ENCODE measurements around the gene PTPRM. TPM values are rescaled to one million over a fixed set of nuclear protein-coding genes. Genes with fewer than 3 reads are reported as not detected.

Gene PTPRM
- total RNA-seq, 1 experiment from 2014 or later: 11.1 TPM

GRCh38 chr18:8116341-8117005 lies 549.4 kb downstream of the PTPRM start (continued):
- no peak for TF ChIP-seq STAT6 (CRISPR knock-in tag; conservative IDR thresholded peaks at IDR 0.05; ENCODE audit: low read depth)
- no peak for TF ChIP-seq ERG (CRISPR knock-in tag; IDR thresholded peaks at IDR 0.05)
- no peak for TF ChIP-seq NFYB (CRISPR knock-in tag; conservative IDR thresholded peaks at IDR 0.05; ENCODE audit: low read depth)
- no peak for TF ChIP-seq ELF4 (CRISPR knock-in tag; IDR thresholded peaks at IDR 0.05; ENCODE audit: low read depth)
- TF ChIP-seq AR (CRISPR knock-in tag; IDR thresholded peaks at IDR 0.05): no peak

- CTCF ChIA-PET: no interaction called here
- H3K27me3 Mint-ChIP-seq (ENCODE audit: low read depth): no peaks in the 10 kb centered on the region
- H3K4me1 Mint-ChIP-seq: peaks cover 4% of the 10 kb centered on the region
- POLR2A ChIA-PET: no interaction called here
- no peaks in the 10 kb centered on the region for H3K36me3 Mint-ChIP-seq
- TF ChIP-seq, protein P1, sequence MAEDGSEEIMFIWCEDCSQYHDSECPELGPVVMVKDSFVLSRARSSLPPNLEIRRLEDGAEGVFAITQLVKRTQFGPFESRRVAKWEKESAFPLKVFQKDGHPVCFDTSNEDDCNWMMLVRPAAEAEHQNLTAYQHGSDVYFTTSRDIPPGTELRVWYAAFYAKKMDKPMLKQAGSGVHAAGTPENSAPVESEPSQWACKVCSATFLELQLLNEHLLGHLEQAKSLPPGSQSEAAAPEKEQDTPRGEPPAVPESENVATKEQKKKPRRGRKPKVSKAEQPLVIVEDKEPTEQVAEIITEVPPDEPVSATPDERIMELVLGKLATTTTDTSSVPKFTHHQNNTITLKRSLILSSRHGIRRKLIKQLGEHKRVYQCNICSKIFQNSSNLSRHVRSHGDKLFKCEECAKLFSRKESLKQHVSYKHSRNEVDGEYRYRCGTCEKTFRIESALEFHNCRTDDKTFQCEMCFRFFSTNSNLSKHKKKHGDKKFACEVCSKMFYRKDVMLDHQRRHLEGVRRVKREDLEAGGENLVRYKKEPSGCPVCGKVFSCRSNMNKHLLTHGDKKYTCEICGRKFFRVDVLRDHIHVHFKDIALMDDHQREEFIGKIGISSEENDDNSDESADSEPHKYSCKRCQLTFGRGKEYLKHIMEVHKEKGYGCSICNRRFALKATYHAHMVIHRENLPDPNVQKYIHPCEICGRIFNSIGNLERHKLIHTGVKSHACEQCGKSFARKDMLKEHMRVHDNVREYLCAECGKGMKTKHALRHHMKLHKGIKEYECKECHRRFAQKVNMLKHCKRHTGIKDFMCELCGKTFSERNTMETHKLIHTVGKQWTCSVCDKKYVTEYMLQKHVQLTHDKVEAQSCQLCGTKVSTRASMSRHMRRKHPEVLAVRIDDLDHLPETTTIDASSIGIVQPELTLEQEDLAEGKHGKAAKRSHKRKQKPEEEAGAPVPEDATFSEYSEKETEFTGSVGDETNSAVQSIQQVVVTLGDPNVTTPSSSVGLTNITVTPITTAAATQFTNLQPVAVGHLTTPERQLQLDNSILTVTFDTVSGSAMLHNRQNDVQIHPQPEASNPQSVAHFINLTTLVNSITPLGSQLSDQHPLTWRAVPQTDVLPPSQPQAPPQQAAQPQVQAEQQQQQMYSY (CRISPR knock-in tag; IDR thresholded peaks at IDR 0.05): no peak
- TF ChIP-seq, protein P2, sequence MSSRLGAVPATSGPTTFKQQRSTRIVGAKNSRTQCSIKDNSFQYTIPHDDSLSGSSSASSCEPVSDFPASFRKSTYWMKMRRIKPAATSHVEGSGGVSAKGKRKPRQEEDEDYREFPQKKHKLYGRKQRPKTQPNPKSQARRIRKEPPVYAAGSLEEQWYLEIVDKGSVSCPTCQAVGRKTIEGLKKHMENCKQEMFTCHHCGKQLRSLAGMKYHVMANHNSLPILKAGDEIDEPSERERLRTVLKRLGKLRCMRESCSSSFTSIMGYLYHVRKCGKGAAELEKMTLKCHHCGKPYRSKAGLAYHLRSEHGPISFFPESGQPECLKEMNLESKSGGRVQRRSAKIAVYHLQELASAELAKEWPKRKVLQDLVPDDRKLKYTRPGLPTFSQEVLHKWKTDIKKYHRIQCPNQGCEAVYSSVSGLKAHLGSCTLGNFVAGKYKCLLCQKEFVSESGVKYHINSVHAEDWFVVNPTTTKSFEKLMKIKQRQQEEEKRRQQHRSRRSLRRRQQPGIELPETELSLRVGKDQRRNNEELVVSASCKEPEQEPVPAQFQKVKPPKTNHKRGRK (CRISPR knock-in tag; IDR thresholded peaks at IDR 0.05; ENCODE audit: borderline replicate concordance): no peak
- ATAC-seq (no peak), DNase-seq (ENCODE audit: low spot score) (no peak)
- H3K4me3 Mint-ChIP-seq: no peak overlapping the region
- no peaks in the 10 kb centered on the region for H3K9me3 Mint-ChIP-seq
- H3K27ac Mint-ChIP-seq: no peak overlapping the region
Measured at GRCh38 chr18:8117006-8117371, 549.9 kb downstream of the PTPRM start.

DNA sequence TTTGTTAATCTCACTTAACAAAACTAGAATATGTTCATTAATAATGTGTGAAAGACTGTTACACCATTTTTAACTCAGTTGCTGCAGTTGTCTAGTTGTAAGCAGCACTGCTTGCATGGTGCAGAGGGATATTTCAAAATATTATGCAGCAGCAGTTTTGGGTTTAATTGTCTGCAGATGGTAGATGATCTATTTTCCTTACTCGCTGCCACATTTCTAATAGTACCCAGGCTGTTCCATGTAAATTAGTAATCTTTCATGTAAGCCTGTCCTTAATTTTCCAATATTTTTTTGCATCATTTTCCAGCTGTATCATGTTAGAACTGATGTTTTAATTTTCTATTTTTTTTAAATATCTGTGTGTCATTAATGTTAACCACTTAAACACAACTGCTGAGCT lies 554.0 kb downstream of the PTPRM start:
- Mint-ChIP-seq H3K4me3 (no peak overlapping the region), H3K9me3 (no peaks in the 10 kb centered on the region), H3K36me3 (no peaks in the 10 kb centered on the region), H3K27ac (no peak overlapping the region), H3K27me3 (ENCODE audit: low read depth) (no peaks in the 10 kb centered on the region), H3K4me1 (peaks cover 8% of the 10 kb centered on the region)
- ChIA-PET CTCF (no interaction called here), POLR2A (no interaction called here)
- no peak for DNase-seq (ENCODE audit: low spot score)
- ATAC-seq: no peak
- no peak for TF ChIP-seq TCF7 (CRISPR knock-in tag; IDR thresholded peaks at IDR 0.05; ENCODE audit: low read depth)
